Activated T-helper 2 cell treated with anti-CD3 and anti-CD28 coated beads, Interferon-gamma antibody, Interleukin-2, Interleukin-4, amounts not matched to agents 10 μg/mL and 5 μg/mL and 100 μg/mL, durations not matched to agents 14 hours and 24 hours and 36 hours (primary cell): ENCODE data around the gene OR2T10. TPM values are rescaled to one million over a fixed set of nuclear protein-coding genes. Genes with fewer than 3 reads are reported as not detected.
"Not testable (repeated sequence)": the region's sequence is repeated elsewhere in the genome, so short reads cannot be mapped to it uniquely, and the experiment has no call there.

ENCODE experiments used
- DNase-seq: peaks from one replicate; pipeline ENCODE4 v3.0.0; 2021; ENCODE audit warnings: low spot score
- H3K27ac Mint-ChIP-seq: one replicate; pipeline ENCODE4 v1.8.0; 2021; ENCODE audit warnings: mixed read lengths
- H3K27me3 Mint-ChIP-seq: one replicate; pipeline ENCODE4 v1.8.0; 2021; ENCODE audit warnings: low read depth, mixed read lengths
- H3K36me3 Mint-ChIP-seq: one replicate; pipeline ENCODE4 v1.8.0; 2021; ENCODE audit warnings: low read depth, mixed read lengths
- H3K4me1 Mint-ChIP-seq: one replicate; pipeline ENCODE4 v1.8.0; 2021; ENCODE audit warnings: low read depth, mixed read lengths
- H3K4me3 Mint-ChIP-seq: one replicate; pipeline ENCODE4 v1.8.0; 2021; ENCODE audit warnings: low read depth, mild to moderate bottlenecking, moderate library complexity, mixed read lengths
- H3K9me3 Mint-ChIP-seq: one replicate; pipeline ENCODE4 v1.8.0; 2021; ENCODE audit warnings: mixed read lengths
- intact Hi-C: fragments of 100-400 bp; cut with micrococcal nuclease; formaldehyde crosslinking; loops from one replicate; pipeline ENCODE4 v1.15.1; 2023
- total RNA-seq: library from RNA; stranded (reverse); gene quantifications from 2 replicates; pipeline ENCODE4 v1.2.3, GENCODE V29; 2022

The OR2T10 gene
- total RNA-seq, 1 donor from 2014 or later = not detected

DNA sequence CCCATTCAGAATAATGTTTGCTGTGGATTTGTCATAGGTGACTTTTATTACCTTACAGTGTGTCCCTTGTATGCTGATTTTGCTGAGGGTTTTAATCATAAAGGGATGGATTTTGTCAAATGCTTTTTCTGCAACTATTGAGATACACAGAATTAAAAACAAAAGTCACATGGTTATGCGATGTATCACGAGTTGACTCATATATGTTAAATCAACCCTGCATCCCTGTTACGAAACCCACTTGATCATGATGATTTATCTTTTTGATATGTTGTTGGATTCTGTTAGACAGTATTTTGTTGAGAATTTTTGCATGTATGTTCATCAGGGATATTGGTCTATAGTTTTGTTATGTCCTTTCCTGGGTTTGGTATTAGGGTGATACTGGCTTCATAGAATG is 12.2 kb downstream of the OR2T10 start:
- Mint-ChIP-seq H3K36me3 (no peaks in the 10 kb centered on the region), H3K27ac (peak overlapping the region; percentile 61), H3K4me1 (peaks cover 12% of the 10 kb centered on the region), H3K9me3 (no peaks in the 10 kb centered on the region), H3K27me3 (no peaks in the 10 kb centered on the region), H3K4me3 (no peak overlapping the region)
- no peak for DNase-seq
- intact Hi-C loops = no loop called here

DNA sequence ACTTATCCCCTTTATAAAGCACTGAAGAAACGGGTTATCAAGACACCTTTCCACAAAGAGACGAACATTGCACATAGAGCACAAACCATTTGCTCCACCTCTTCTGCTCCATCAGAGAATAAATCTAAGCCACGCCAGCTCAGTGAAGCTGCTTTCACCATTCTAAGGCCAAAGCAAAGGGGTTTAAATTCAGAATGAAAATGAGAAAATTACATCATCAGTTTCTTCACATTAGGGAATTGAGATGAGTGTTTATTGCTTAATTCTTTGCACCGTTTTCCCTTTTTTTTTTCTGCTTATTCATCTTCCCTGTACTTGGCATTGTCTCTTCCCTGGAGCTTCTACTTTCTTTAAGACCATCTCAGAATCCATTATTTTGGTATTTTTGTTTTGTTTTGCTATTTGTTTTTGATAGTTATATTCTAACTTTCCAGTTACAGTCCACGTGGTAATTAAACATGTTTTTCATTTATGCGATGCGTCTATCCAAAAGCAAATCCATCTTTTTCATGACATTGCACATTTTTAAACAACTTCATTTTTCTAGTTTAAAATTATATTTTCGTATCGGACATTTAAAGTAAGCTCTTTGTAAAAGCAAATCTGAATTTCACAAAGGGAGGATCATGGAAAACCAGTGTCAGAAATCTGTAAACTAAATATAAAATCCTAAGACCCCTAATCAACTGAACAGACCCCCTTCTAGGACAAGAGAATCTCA is 21.1 kb downstream of the OR2T10 start:
- Mint-ChIP-seq H3K4me1 (peaks cover 7% of the 10 kb centered on the region), H3K4me3 (no peak overlapping the region), H3K27ac (no peak overlapping the region), H3K36me3 (no peaks in the 10 kb centered on the region), H3K27me3 (no peaks in the 10 kb centered on the region), H3K9me3 (peaks cover 5% of the 10 kb centered on the region)
- DNase-seq = no peak
- intact Hi-C loops = no loop called here

DNA sequence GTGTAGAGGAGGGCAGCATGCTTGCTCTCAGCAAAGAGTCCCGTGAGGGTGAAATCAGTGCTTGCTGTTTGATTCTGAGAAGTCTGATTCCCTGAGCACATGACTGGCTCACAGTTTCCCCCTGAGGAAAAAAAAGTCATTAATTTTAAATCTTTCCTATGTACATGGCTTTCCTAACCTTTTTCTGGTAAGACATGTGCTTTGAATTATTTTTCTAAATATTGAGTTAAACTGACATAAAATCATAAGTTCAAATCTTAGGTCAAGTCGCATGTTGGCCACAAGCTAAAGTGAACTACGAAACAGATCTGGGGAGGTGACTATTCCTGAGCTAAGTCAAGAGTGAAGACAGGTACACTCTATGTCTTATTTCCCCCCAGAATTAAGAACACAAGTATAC is 22.8 kb downstream of the OR2T10 start, which contains the start of gene OR2T34:
Gene OR2T34 (minus strand): TSS at position 101 of the 400 bp plus-strand sequence. CDS start 0 bp downstream, at position 101.
- H3K27ac Mint-ChIP-seq, H3K4me1 Mint-ChIP-seq, H3K9me3 Mint-ChIP-seq, H3K27me3 Mint-ChIP-seq, H3K4me3 Mint-ChIP-seq, H3K36me3 Mint-ChIP-seq, intact Hi-C loops, DNase-seq: not testable (repeated sequence)

DNA sequence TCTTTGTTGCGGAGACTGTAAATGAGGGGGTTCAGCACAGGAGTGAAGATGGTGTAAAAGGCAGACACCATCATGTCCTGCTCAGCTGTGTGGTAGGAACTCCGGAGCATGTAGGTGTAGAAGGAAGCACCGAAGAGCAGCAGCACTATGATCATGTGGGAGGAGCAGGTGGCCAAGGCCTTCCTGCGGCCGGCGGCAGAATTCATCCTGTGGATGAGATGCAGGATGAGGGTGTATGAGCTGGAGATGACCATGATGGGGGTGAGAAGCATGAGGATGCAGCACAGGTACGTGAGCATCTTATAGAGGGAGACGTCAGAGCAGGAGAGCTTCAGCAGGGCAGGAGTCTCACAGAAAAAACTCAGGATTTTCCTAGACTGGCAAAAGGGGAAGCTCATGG is 23.6 kb downstream of the OR2T10 start:
- H3K27me3 Mint-ChIP-seq, H3K4me1 Mint-ChIP-seq, intact Hi-C loops, H3K36me3 Mint-ChIP-seq, H3K9me3 Mint-ChIP-seq, DNase-seq, H3K27ac Mint-ChIP-seq, H3K4me3 Mint-ChIP-seq: not testable (repeated sequence)

DNA sequence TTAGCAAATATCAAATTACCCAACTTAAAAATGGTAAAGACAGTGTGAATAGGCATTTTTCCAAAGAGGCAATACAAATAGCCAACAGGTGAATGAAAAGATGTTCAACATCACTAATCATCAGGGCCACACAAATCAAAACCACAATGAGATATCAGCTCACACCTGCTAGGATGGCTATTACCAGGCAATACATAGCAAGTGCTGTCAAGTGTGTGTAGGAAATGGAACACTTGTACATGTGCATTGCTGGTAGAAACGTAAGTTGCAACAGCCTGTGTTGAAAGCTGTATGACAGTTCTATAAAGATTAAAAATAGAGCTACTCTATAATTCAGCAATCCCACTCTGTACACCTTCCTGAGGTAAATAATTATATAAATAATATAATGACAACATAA is 25.5 kb downstream of the OR2T10 start:
- H3K4me1 Mint-ChIP-seq, H3K9me3 Mint-ChIP-seq, H3K4me3 Mint-ChIP-seq, H3K36me3 Mint-ChIP-seq, H3K27ac Mint-ChIP-seq, H3K27me3 Mint-ChIP-seq, DNase-seq, intact Hi-C loops: not testable (repeated sequence)

DNA sequence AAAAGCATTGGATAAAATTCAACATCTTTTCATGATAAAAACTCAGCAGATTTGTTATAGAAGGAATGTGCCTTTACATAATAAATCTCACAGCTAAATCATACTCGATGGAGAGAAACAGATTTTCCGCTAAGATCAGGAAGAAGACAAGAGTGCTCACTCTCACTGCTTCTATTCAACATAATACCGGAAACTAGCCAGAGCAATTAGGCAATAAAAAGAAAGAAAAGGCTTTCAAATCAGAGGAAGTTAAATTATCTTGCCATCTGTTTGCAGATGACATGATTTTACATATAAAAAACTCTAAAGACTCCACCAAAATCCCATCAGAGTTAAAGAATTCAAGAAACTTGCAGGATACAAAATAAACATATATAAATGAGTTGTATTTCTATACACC is 26.7 kb downstream of the OR2T10 start:
- H3K9me3 Mint-ChIP-seq, DNase-seq, H3K27ac Mint-ChIP-seq, H3K4me1 Mint-ChIP-seq, H3K36me3 Mint-ChIP-seq, intact Hi-C loops, H3K4me3 Mint-ChIP-seq, H3K27me3 Mint-ChIP-seq: not testable (repeated sequence)

DNA sequence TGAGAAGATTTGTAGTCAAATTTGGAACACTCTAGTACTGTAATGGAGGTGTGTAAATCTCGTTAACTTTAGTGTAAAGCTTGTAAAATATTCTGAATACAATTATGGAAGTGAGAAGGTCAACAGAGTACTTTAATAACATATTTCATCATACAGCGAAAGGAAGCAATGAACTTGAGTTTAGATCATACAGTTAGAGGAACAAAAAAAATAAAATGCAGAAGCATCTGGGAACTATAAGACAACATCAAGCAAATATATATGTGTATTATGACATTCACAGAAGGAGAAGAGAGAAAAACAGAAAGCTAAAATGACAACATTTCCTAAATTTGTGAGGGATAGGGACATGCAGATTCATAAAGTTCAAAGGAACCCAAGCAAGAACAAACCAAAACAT is 28.5 kb downstream of the OR2T10 start:
- H3K4me1 Mint-ChIP-seq, H3K36me3 Mint-ChIP-seq, H3K27me3 Mint-ChIP-seq, DNase-seq, H3K9me3 Mint-ChIP-seq, H3K27ac Mint-ChIP-seq, H3K4me3 Mint-ChIP-seq, intact Hi-C loops: not testable (repeated sequence)

DNA sequence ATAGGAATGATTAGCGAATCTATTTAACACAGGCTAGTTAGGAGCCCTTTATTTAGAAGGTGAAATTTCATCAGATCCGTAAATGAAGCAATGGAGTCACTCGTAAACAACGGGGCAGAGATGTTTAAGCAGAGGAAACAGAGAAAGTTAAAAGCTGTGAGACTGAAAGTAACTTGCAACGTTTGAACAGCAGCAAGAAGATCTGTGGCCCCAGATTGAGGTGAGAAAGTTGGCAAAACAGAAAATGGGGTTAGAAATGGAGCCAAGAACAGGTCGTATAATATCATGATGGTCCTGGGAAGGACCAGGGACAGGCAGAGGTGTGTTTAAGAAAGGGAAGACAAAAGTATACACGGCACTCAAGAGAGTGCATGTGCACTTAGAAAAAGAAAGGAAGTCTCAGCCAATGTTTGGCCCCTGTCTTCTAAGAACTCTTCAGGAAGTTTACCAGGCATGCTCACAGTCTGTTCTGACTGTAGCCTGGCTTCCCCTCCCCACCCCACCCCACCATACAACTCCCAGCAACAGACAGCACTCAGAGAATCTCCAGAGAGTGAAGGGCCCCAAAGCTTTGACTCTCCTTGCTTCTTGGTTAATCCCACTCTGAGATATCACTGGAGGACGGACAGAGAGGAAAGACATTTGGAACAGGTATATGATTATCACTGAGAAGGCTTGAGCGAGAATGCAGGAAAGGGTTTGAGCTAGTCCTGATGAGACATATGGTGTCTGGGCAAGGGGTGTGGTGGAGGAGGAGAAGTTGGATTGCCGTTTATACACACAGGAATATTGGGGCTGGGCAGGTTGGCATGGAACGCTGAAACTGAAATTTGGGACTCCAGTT is 31.7 kb downstream of the OR2T10 start:
- not testable (repeated sequence) for H3K9me3 Mint-ChIP-seq

DNA sequence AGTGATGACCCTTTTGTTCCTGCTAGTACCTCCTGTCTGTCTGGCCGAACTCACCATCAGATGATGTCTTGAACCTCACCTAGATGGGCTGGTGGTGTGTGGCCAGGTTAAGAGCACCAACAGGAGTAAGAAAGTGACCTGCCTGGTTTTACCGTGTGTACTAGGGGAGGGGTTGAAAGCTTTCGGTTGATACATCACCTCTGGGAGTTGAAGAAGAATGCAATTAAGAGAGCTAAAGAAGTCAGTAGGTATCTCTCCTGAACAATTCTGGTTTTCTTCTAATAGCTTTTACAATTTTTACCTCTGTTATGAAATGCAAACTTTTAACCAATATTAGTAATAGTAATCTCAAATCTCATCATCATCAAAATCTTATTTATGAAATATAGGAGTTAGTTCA is 34.8 kb downstream of the OR2T10 start, which contains the start of gene OR2T29:
Gene OR2T29 (minus strand): TSS at position 101 of the 400 bp plus-strand sequence. CDS start 3,281 bp downstream, outside the sequence.
- H3K27ac Mint-ChIP-seq, DNase-seq, H3K4me1 Mint-ChIP-seq, H3K4me3 Mint-ChIP-seq, intact Hi-C loops, H3K36me3 Mint-ChIP-seq, H3K27me3 Mint-ChIP-seq, H3K9me3 Mint-ChIP-seq: not testable (repeated sequence)

More for the DNA sequence above, 31.7 kb downstream of the OR2T10 start:
- Mint-ChIP-seq H3K27ac (peak overlapping the region; percentile 93), H3K4me3 (peak overlapping the region; percentile 83)
- H3K27me3 Mint-ChIP-seq, H3K36me3 Mint-ChIP-seq, H3K4me1 Mint-ChIP-seq, intact Hi-C loops: not testable (repeated sequence)
- peak; percentile 18 for DNase-seq

DNA sequence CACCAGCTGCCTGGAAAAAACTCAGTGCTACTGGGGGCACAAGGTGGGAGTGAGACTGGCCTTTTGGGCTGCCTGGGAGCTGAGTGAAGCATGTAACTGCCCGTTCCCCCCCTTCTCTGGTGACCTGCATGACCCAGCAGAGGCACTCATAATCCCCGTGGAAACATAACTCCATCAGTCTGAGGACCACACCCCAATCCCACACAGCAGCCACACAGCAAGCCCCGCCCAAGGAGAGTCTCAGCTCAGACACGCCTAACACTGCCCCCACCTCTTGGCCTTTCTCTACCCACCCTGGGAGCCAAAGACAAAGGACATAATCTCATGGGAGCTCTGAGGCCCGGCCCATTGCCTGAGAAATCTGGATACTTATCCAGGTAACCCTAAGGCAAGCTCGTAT is 46.5 kb downstream of the OR2T10 start:
- H3K36me3 Mint-ChIP-seq, H3K4me1 Mint-ChIP-seq, DNase-seq, intact Hi-C loops, H3K27me3 Mint-ChIP-seq, H3K27ac Mint-ChIP-seq, H3K9me3 Mint-ChIP-seq, H3K4me3 Mint-ChIP-seq: not testable (repeated sequence)

DNA sequence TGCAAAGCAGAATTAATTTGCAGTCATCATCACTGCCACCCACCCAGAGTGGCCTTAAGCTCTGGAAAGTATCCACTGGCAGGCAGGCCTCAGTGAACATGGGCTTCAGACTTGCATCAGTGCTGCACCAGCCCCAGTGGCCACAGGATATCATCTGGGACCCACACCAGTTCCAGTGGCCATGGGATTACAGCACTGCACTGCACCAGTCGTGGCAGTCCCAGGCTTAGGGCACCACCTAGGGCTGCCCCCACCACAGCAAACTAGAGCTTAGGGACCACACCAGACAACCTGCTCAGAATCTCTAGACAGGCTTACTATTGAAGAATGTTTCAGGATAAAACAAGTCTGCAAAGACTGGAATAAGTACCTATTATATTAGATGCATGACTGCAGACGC is 50.1 kb downstream of the OR2T10 start:
- H3K9me3 Mint-ChIP-seq, H3K27me3 Mint-ChIP-seq, DNase-seq, H3K27ac Mint-ChIP-seq, intact Hi-C loops, H3K4me1 Mint-ChIP-seq, H3K36me3 Mint-ChIP-seq, H3K4me3 Mint-ChIP-seq: not testable (repeated sequence)
